Measurements from ENCODE around the gene WWC2. TPM values are rescaled to one million over a fixed set of nuclear protein-coding genes. Genes with fewer than 3 reads are reported as not detected.

Gene WWC2
- total RNA-seq, 1 experiment from 2014 or later: 39.1 TPM

DNA sequence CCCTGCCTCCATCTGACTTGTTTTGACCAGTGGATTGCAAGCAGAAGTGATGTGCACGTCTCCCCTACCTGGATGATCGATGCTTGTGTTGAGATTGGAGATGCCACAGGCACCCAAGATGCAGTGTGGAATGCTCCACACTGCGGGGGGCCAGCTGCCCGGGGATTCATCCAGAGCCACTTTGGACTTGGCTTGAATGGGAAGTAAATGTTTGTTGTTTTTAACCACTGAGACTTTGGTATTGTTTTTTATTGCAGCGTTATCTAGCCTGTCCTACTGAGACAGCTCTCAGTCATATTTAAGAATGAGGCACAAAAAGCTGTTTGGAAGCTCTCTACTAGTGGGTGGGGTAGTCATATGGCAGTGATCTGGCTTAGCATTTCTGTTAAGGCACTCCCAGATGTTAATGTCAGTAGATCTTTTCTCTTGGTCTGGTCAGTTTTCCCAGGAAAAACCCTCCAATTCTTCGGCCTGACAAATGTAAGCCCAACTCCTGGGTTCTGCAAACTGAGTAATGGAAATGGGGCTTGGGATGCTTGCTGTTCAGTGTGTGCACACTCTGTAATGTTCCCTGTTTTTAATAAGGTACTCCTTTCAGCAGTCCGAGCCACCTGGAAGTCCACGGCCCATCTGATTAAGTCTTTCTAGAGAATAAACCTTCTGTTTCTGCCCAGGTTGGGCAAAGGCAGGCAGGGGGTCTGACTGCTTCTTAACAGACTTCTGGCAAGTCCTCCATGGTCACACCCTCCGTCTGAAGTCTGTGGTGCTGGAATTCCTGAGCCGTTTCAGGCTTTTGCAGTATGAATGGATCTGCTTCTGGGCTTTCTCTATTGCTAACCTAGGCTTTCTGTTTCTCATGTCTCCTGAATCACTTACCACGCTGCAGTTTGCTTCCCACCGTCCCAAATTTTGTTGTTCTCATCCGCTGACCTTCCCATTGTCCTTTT lies 74.8 kb downstream of the WWC2 start:
- Histone ChIP-seq H3K4me1 (ENCODE audit: control insufficient read depth in 1 of 2, insufficient read depth in 2 of 2, low read length in 2 of 2) (peaks cover 6 to 8% of the 10 kb centered on the region in 2 experiments; a peak in 3 of 4 replicates), H3K4me2 (ENCODE audit: low read length) (no peak overlapping the region), H2AFZ (ENCODE audit: low read depth, low read length, poor library complexity, severe bottlenecking) (no peak overlapping the region), H3K9me3 (ENCODE audit: control insufficient read depth in 1 of 2, insufficient read depth in 1 of 2, low read depth in 1 of 2, low read length in 2 of 2) (no peaks in the 10 kb centered on the region), H3K9ac (ENCODE audit: low read length) (no peak overlapping the region), H3K79me2 (ENCODE audit: insufficient read depth, low read length) (peaks cover 78% of the 10 kb centered on the region), H3K4me3 (replicated peaks in 1 of 2; ENCODE audit: low read depth in 1 of 2, low read length in 2 of 2) (no peak overlapping the region), H4K20me1 (ENCODE audit: insufficient read depth) (peaks cover 5% of the 10 kb centered on the region; the same call in 1 of the 2 replicates), H3K36me3 (ENCODE audit: control insufficient read depth in 1 of 2, insufficient read depth in 2 of 2, low read length in 2 of 2) (no peaks in the 10 kb centered on the region), H3K27ac (ENCODE audit: low read depth, low read length) (no peak overlapping the region), H3K9me2 (ENCODE audit: insufficient read depth) (no peaks in the 10 kb centered on the region), H3K27me3 (ENCODE audit: insufficient read depth, low read length) (no peaks in the 10 kb centered on the region)
- no peak for TF ChIP-seq SP1 (IDR thresholded peaks at IDR 0.05; ENCODE audit: low read depth)
- no peak for TF ChIP-seq FOSL1 (IDR thresholded peaks at IDR 0.05; ENCODE audit: low read depth)
- no peak for TF ChIP-seq EZH2 (IDR thresholded peaks at IDR 0.05)
- TF ChIP-seq, protein P1, sequence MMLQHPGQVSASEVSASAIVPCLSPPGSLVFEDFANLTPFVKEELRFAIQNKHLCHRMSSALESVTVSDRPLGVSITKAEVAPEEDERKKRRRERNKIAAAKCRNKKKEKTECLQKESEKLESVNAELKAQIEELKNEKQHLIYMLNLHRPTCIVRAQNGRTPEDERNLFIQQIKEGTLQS (IDR thresholded peaks at IDR 0.05): no peak
- no peak for TF ChIP-seq SRF (IDR thresholded peaks at IDR 0.05; ENCODE audit: low read depth)
- no peak for TF ChIP-seq CBX3 (IDR thresholded peaks at IDR 0.05; ENCODE audit: low read depth)
- TF ChIP-seq POLR2AphosphoS5 (IDR thresholded peaks at IDR 0.05; ENCODE audit: low read depth, low read length): no peak
- TF ChIP-seq YY1 (IDR thresholded peaks at IDR 0.05; ENCODE audit: extremely low read depth, insufficient replicate concordance, low read depth, low read length): no peak
- no peak for TF ChIP-seq CEBPB (IDR thresholded peaks at IDR 0.05; ENCODE audit: low read depth)
- no peak for TF ChIP-seq EZH2phosphoT487 (IDR thresholded peaks at IDR 0.05; ENCODE audit: borderline replicate concordance)
- TF ChIP-seq POLR2A (IDR thresholded peaks at IDR 0.05; ENCODE audit: borderline replicate concordance, extremely low read depth, insufficient read depth, insufficient read length): no peak
- TF ChIP-seq, protein P2, sequence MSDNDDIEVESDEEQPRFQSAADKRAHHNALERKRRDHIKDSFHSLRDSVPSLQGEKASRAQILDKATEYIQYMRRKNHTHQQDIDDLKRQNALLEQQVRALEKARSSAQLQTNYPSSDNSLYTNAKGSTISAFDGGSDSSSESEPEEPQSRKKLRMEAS (IDR thresholded peaks at IDR 0.05): no peak
- TF ChIP-seq, protein P3, sequence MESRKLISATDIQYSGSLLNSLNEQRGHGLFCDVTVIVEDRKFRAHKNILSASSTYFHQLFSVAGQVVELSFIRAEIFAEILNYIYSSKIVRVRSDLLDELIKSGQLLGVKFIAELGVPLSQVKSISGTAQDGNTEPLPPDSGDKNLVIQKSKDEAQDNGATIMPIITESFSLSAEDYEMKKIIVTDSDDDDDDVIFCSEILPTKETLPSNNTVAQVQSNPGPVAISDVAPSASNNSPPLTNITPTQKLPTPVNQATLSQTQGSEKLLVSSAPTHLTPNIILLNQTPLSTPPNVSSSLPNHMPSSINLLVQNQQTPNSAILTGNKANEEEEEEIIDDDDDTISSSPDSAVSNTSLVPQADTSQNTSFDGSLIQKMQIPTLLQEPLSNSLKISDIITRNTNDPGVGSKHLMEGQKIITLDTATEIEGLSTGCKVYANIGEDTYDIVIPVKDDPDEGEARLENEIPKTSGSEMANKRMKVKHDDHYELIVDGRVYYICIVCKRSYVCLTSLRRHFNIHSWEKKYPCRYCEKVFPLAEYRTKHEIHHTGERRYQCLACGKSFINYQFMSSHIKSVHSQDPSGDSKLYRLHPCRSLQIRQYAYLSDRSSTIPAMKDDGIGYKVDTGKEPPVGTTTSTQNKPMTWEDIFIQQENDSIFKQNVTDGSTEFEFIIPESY (IDR thresholded peaks at IDR 0.05; ENCODE audit: extremely low read depth, insufficient replicate concordance, low read length): no peak
- intact Hi-C loops (cut with micrococcal nuclease): no loop called here
- DNase-seq (ENCODE audit: low read depth, low spot score) (no peak), ATAC-seq (no peak; the same call in 1 of the 2 replicates)
- ChIA-PET CTCF (no interaction called here), POLR2A (no interaction called here), RAD21 (ENCODE audit: low non-redundant PET in 1 of 2, low total read pairs in 2 of 2, uncharacterized antibody in 2 of 2, unreplicated experiment in 2 of 2) (no interaction called here)
- no TSS peak for BruUV-seq (replicated peaks)
